ENCODE data around the gene CLK4. TPM values are rescaled to one million over a fixed set of nuclear protein-coding genes. Genes with fewer than 3 reads are reported as not detected.

The CLK4 gene
- polyA plus RNA-seq, 4 donors: 8.2 to 41.3 (median 21.5) TPM

DNA sequence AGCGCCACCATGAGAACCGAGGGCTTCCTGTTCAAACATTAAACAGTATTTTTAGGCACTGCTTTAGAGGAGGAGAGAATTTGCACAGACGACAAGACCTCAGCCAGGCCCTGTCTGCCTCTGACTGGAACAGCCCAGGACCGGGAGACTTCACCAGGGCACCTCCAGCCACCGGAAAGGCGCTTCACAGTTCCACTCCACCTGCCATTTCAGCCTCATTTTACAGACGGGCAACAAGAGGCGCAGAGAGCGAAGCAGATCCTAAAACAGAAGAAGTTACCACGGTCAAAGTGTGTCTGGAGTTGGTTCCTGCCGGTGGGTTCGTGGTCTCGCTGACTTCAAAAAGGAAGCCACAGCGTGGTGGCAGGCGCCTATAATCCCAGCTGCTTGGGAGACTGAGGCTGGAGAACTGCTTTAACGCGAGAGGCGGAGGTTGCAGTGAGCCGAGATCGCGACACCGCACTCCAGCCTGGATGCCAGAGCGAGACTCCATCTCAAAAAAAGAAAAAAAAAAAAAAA, 65.0 kb downstream of the CLK4 start:
- FAIRE-seq (no peak), DNase-seq (no peak)
- Histone ChIP-seq H3K4me3 (ENCODE audit: low read depth in 1 of 3, low read length in 3 of 3) (no peak overlapping the region), H3K27me3 (ENCODE audit: control insufficient read depth in 3 of 3, insufficient read depth in 3 of 3, low read length in 3 of 3) (no peaks in the 10 kb centered on the region), H3K4me1 (ENCODE audit: control insufficient read depth in 3 of 3, insufficient read depth in 2 of 3, low read depth in 1 of 3, low read length in 2 of 3) (no peaks in the 10 kb centered on the region), H3K36me3 (ENCODE audit: control insufficient read depth in 3 of 3, insufficient read depth in 2 of 3, low read depth in 1 of 3, low read length in 3 of 3) (no peaks in the 10 kb centered on the region), H3K9me3 (ENCODE audit: control insufficient read depth in 2 of 2, insufficient read depth in 1 of 2, low read depth in 1 of 2, low read length in 1 of 2) (no peaks in the 10 kb centered on the region), H3K27ac (ENCODE audit: low read depth in 1 of 3, low read length in 2 of 3) (no peak overlapping the region)
- 76 to 85% (median 78%) methylated on average over 23 of the region's 23 CpGs for WGBS, 3 donors

DNA sequence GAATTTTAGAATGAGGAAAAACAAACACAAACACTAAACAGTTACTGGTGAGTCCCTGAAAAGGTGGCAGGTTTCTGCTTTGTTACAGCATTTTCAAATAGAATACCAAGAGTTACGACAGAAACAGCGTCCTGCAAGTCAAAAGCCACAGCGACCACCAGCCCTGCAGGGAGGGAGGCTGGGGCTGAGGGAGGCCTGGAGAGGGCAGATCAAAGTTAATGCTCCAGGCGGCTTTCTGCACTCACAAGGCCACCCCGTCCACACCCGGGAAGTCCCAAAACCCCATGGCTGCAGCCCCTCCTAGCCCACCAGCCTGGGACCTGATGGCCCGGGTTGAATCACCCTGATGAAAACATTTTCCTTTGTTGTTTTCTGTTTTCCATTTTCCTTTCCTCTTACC, 65.9 kb downstream of the CLK4 start:
- Histone ChIP-seq H3K27me3 (ENCODE audit: control insufficient read depth in 3 of 3, insufficient read depth in 3 of 3, low read length in 3 of 3) (no peaks in the 10 kb centered on the region), H3K27ac (ENCODE audit: low read depth in 1 of 3, low read length in 2 of 3) (no peak overlapping the region), H3K4me1 (ENCODE audit: control insufficient read depth in 3 of 3, insufficient read depth in 2 of 3, low read depth in 1 of 3, low read length in 2 of 3) (no peaks in the 10 kb centered on the region), H3K9me3 (ENCODE audit: control insufficient read depth in 2 of 2, insufficient read depth in 1 of 2, low read depth in 1 of 2, low read length in 1 of 2) (no peaks in the 10 kb centered on the region), H3K36me3 (ENCODE audit: control insufficient read depth in 3 of 3, insufficient read depth in 2 of 3, low read depth in 1 of 3, low read length in 3 of 3) (no peaks in the 10 kb centered on the region), H3K4me3 (ENCODE audit: low read depth in 1 of 3, low read length in 3 of 3) (no peak overlapping the region)
- 69 to 78% (median 76%) methylated on average over 7 of the region's 7 CpGs for WGBS, 3 donors
- DNase-seq (no peak), FAIRE-seq (no peak)

DNA sequence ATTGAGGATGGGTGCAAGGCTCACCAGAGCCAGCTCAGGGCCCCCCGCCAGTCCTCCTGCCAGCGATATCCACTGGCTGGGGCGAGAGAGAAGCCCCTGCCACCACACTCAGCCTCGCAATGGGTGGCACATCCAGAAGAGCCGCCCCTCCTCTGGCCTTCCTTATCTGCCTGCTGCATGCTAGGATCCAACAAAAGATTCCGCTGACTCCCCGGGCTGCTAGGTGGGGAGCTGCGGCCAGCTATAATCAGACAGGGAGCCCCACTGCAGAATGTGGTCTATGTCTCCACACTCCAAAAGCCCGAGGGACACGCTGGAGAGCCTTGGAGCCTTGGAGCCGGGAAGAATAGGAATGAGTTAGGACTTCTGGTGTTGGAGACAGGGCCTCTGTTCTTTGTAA, 69.4 kb downstream of the CLK4 start:
- 66 to 85% (median 83%) methylated on average over 11 of the region's 11 CpGs for WGBS, 3 donors
- no peaks in the 10 kb centered on the region for H3K4me1 ChIP-seq (ENCODE audit: control insufficient read depth in 3 of 3, insufficient read depth in 2 of 3, low read depth in 1 of 3, low read length in 2 of 3)
- no peaks in the 10 kb centered on the region for H3K9me3 ChIP-seq (ENCODE audit: control insufficient read depth in 2 of 2, insufficient read depth in 1 of 2, low read depth in 1 of 2, low read length in 1 of 2)
- FAIRE-seq (no peak), DNase-seq (no peak)
- H3K4me3 ChIP-seq (ENCODE audit: low read depth in 1 of 3, low read length in 3 of 3): no peak overlapping the region
- H3K36me3 ChIP-seq (ENCODE audit: control insufficient read depth in 3 of 3, insufficient read depth in 2 of 3, low read depth in 1 of 3, low read length in 3 of 3): no peaks in the 10 kb centered on the region
- H3K27ac ChIP-seq (ENCODE audit: low read depth in 1 of 3, low read length in 2 of 3): no peak overlapping the region
- no peaks in the 10 kb centered on the region for H3K27me3 ChIP-seq (ENCODE audit: control insufficient read depth in 3 of 3, insufficient read depth in 3 of 3, low read length in 3 of 3)

DNA sequence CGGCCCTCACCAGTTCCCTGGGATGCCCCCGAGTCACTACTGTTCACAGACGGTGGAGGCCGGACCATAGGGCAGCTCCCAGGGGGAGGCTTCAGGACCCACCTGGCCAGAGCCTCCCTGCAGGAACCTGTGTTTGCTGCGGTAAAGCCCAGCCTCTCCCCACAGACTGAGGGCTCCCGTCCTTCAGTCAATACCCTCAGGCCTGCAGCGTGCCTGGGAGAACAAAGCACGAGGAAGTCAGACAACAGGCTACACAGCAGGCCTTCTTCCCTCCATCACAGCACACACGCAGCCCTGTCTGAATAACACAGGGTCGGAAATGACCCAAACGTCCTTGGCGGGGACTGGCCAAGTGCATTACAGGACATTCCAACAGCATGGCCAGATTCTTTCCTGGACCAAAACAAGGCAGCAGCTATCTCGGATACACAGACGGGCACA, 71.1 kb downstream of the CLK4 start:
- DNase-seq (no peak), FAIRE-seq (no peak)

DNA sequence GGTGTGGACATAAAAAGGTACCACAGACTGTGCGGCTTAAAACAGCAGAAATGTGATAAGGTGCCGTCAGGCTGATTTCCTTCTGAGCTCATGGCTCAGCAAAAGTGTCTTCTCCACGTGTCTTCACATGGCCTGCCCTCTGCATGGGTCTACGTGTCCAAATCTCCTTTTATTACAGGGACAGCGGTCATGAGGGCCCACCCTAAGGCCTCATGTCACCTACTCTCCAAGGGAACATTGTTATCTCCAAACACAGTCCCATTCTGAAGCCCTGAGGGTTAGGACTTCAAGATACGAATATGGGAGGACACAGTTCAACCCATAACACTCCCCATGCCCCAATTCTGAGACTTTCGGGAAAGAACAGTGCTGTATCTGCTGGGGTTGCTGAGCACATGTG, 71.8 kb downstream of the CLK4 start:
- WGBS, 3 donors: 59 to 80% (median 61%) methylated on average over 7 of the region's 7 CpGs
- FAIRE-seq: no peak

More for the DNA sequence above, 71.1 kb downstream of the CLK4 start:
- Histone ChIP-seq H3K4me1 (ENCODE audit: control insufficient read depth in 3 of 3, insufficient read depth in 2 of 3, low read depth in 1 of 3, low read length in 2 of 3) (no peaks in the 10 kb centered on the region), H3K27me3 (ENCODE audit: control insufficient read depth in 3 of 3, insufficient read depth in 3 of 3, low read length in 3 of 3) (no peaks in the 10 kb centered on the region), H3K27ac (ENCODE audit: low read depth in 1 of 3, low read length in 2 of 3) (no peak overlapping the region), H3K9me3 (ENCODE audit: control insufficient read depth in 2 of 2, insufficient read depth in 1 of 2, low read depth in 1 of 2, low read length in 1 of 2) (no peaks in the 10 kb centered on the region), H3K4me3 (ENCODE audit: low read depth in 1 of 3, low read length in 3 of 3) (no peak overlapping the region), H3K36me3 (ENCODE audit: control insufficient read depth in 3 of 3, insufficient read depth in 2 of 3, low read depth in 1 of 3, low read length in 3 of 3) (no peaks in the 10 kb centered on the region)
- 68 to 82% (median 76%) methylated on average over 13 to 14 of the region's 14 CpGs for WGBS, 3 donors

DNA sequence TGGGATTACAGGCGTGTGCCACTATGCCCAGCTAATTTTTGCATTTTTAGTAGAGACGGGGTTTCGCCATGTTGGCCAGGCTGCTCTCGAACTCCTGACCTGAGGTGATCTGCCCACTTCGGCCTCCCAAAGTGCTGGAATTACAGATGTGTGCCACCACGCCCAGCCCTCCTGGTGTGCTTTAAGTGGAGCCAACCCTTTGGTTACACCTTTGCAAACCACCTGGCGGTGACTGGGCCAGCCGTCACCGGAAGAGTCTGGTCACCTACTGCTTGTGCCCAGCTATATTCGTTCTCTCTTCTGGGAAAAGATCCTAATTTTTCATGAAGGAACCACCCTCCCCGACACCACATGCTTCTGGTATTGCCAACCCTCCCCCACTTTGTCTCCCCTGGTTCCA, 72.5 kb downstream of the CLK4 start:
- no peak for DNase-seq
- no peak for FAIRE-seq
- H3K4me1 ChIP-seq (ENCODE audit: control insufficient read depth in 3 of 3, insufficient read depth in 2 of 3, low read depth in 1 of 3, low read length in 2 of 3): no peaks in the 10 kb centered on the region
- H3K27ac ChIP-seq (ENCODE audit: low read depth in 1 of 3, low read length in 2 of 3): no peak overlapping the region
- H3K9me3 ChIP-seq (ENCODE audit: control insufficient read depth in 2 of 2, insufficient read depth in 1 of 2, low read depth in 1 of 2, low read length in 1 of 2): no peaks in the 10 kb centered on the region
- no peaks in the 10 kb centered on the region for H3K27me3 ChIP-seq (ENCODE audit: control insufficient read depth in 3 of 3, insufficient read depth in 3 of 3, low read length in 3 of 3)
- WGBS, 3 donors: 84 to 91% (median 85%) methylated on average over 11 of the region's 11 CpGs
- no peak overlapping the region for H3K4me3 ChIP-seq (ENCODE audit: low read depth in 1 of 3, low read length in 3 of 3)
- H3K36me3 ChIP-seq (ENCODE audit: control insufficient read depth in 3 of 3, insufficient read depth in 2 of 3, low read depth in 1 of 3, low read length in 3 of 3): no peaks in the 10 kb centered on the region

More for the DNA sequence above, 71.8 kb downstream of the CLK4 start:
- no peak for DNase-seq
- no peaks in the 10 kb centered on the region for H3K27me3 ChIP-seq (ENCODE audit: control insufficient read depth in 3 of 3, insufficient read depth in 3 of 3, low read length in 3 of 3)
- no peak overlapping the region for H3K4me3 ChIP-seq (ENCODE audit: low read depth in 1 of 3, low read length in 3 of 3)
- no peaks in the 10 kb centered on the region for H3K9me3 ChIP-seq (ENCODE audit: control insufficient read depth in 2 of 2, insufficient read depth in 1 of 2, low read depth in 1 of 2, low read length in 1 of 2)
- H3K4me1 ChIP-seq (ENCODE audit: control insufficient read depth in 3 of 3, insufficient read depth in 2 of 3, low read depth in 1 of 3, low read length in 2 of 3): no peaks in the 10 kb centered on the region
- H3K27ac ChIP-seq (ENCODE audit: low read depth in 1 of 3, low read length in 2 of 3): no peak overlapping the region
- no peaks in the 10 kb centered on the region for H3K36me3 ChIP-seq (ENCODE audit: control insufficient read depth in 3 of 3, insufficient read depth in 2 of 3, low read depth in 1 of 3, low read length in 3 of 3)

DNA sequence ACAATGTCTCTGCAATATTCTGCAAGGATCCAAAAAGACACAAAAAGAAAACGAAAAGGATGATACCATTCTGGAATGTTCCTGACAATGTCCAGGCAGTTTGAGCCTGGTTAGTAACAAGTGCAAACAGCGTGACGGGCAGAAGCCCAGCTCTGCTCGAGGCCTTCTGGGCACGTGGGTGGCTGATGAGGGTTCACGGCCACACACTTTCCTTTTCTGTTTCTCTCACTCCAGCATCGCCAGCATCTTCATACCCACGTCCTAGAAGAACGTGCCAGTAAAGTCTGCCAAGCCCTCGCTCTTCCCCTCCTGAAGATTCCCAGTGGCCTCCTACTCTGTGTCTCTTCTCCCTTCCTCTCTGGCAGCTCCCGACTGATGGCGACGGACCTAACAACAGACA, 73.3 kb downstream of the CLK4 start:
- H3K4me3 ChIP-seq (ENCODE audit: low read depth in 1 of 3, low read length in 3 of 3): no peak overlapping the region
- FAIRE-seq (no peak), DNase-seq (no peak)
- no peaks in the 10 kb centered on the region for H3K27me3 ChIP-seq (ENCODE audit: control insufficient read depth in 3 of 3, insufficient read depth in 3 of 3, low read length in 3 of 3)
- 80 to 84% (median 82%) methylated on average over 13 of the region's 13 CpGs for WGBS, 3 donors
- H3K4me1 ChIP-seq (ENCODE audit: control insufficient read depth in 3 of 3, insufficient read depth in 2 of 3, low read depth in 1 of 3, low read length in 2 of 3): no peaks in the 10 kb centered on the region
- H3K9me3 ChIP-seq (ENCODE audit: control insufficient read depth in 2 of 2, insufficient read depth in 1 of 2, low read depth in 1 of 2, low read length in 1 of 2): no peaks in the 10 kb centered on the region
- H3K27ac ChIP-seq (ENCODE audit: low read depth in 1 of 3, low read length in 2 of 3): no peak overlapping the region
- H3K36me3 ChIP-seq (ENCODE audit: control insufficient read depth in 3 of 3, insufficient read depth in 2 of 3, low read depth in 1 of 3, low read length in 3 of 3): no peaks in the 10 kb centered on the region

Other genes starting within 250 kb of the CLK4 start
- gene COL23A1, start 36.7 kb downstream of the CLK4 start, polyA plus RNA-seq: 1 to 10 TPM in 3 of 4 donors, not detected in 1; 1.4 to 3.2 (median 1.6) TPM
- 10 to 100 TPM in 1 of 4 donors, 1 to 10 TPM in 3; 5.2 to 11.2 (median 8.4) TPM for gene ZNF354A, start 103.6 kb upstream of the CLK4 start, polyA plus RNA-seq
- gene ZNF354B, start 232.9 kb upstream of the CLK4 start, polyA plus RNA-seq: 10 to 100 TPM in 1 of 4 donors, 1 to 10 TPM in 3; 4.4 to 27.8 (median 6.3) TPM

Measured in small intestine (tissue), 7 donors.